ENCODE measurements around the gene RGL1.

DNA sequence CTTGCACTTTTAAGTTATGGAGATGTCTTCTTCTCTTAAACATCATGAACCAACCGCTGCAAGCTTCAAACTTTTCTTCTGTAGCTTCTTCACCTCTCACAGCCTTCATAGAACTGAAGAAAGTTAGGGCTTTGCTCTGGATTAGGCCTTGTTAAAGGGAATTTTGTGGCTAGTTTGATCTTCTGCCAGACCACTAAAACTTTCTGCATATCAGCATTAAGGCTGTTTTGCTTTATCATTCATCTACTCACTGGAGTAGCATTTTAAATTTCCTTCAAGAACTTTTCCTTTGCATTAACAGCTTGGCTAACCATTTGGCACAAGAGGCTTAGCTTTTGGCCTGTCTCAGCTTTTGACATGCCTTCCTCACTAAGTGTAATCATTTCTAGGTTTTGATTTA, 43.0 kb upstream of the RGL1 start:
- TF ChIP-seq, protein P1, sequence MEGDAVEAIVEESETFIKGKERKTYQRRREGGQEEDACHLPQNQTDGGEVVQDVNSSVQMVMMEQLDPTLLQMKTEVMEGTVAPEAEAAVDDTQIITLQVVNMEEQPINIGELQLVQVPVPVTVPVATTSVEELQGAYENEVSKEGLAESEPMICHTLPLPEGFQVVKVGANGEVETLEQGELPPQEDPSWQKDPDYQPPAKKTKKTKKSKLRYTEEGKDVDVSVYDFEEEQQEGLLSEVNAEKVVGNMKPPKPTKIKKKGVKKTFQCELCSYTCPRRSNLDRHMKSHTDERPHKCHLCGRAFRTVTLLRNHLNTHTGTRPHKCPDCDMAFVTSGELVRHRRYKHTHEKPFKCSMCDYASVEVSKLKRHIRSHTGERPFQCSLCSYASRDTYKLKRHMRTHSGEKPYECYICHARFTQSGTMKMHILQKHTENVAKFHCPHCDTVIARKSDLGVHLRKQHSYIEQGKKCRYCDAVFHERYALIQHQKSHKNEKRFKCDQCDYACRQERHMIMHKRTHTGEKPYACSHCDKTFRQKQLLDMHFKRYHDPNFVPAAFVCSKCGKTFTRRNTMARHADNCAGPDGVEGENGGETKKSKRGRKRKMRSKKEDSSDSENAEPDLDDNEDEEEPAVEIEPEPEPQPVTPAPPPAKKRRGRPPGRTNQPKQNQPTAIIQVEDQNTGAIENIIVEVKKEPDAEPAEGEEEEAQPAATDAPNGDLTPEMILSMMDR (IDR thresholded peaks at IDR 0.05) = no peak
- no peak for TF ChIP-seq POLR2A (IDR thresholded peaks at IDR 0.05)
